ENCODE results near the gene SLC26A8. TPM values are rescaled to one million over a fixed set of nuclear protein-coding genes. Genes with fewer than 3 reads are reported as not detected.

SLC26A8 gene
- total RNA-seq, 1 experiment from 2014 or later = not detected

- Histone ChIP-seq H3K4me1 (ENCODE audit: control insufficient read depth, insufficient read depth, low read length) (no peaks in the 10 kb centered on the region), H3K27ac (ENCODE audit: low read length) (no peak overlapping the region), H3K27me3 (ENCODE audit: control insufficient read depth, insufficient read depth, low read length) (no peaks in the 10 kb centered on the region), H3K9me3 (ENCODE audit: control insufficient read depth, insufficient read depth, low read depth, low read length) (no peaks in the 10 kb centered on the region), H3K36me3 (ENCODE audit: control insufficient read depth, insufficient read depth, low read length) (no peaks in the 10 kb centered on the region), H3K4me3 (ENCODE audit: low read depth in 2 of 2, low read length in 2 of 2) (no peak overlapping the region)
- in situ Hi-C loops (cut with HindIII; ENCODE audit: low pct_unique_long_range_greater_than_20kb, low sequenced_read_pairs) (no loop called here), intact Hi-C loops (cut with micrococcal nuclease; ENCODE audit: unreplicated experiment) (no loop called here)
- TF ChIP-seq POLR2AphosphoS5 (IDR thresholded peaks at IDR 0.05; ENCODE audit: low read depth, low read length) (no peak), SIN3A (IDR thresholded peaks at IDR 0.05; ENCODE audit: borderline replicate concordance, insufficient read depth, low read depth, low read length) (no peak), TCF7L2 (IDR thresholded peaks at IDR 0.05; ENCODE audit: low read depth, low read length) (no peak), REST (IDR thresholded peaks at IDR 0.05; ENCODE audit: insufficient read depth in 1 of 2, low read depth in 2 of 2, low read length in 1 of 2) (no peak)
- TF ChIP-seq, protein P1, sequence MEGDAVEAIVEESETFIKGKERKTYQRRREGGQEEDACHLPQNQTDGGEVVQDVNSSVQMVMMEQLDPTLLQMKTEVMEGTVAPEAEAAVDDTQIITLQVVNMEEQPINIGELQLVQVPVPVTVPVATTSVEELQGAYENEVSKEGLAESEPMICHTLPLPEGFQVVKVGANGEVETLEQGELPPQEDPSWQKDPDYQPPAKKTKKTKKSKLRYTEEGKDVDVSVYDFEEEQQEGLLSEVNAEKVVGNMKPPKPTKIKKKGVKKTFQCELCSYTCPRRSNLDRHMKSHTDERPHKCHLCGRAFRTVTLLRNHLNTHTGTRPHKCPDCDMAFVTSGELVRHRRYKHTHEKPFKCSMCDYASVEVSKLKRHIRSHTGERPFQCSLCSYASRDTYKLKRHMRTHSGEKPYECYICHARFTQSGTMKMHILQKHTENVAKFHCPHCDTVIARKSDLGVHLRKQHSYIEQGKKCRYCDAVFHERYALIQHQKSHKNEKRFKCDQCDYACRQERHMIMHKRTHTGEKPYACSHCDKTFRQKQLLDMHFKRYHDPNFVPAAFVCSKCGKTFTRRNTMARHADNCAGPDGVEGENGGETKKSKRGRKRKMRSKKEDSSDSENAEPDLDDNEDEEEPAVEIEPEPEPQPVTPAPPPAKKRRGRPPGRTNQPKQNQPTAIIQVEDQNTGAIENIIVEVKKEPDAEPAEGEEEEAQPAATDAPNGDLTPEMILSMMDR (IDR thresholded peaks at IDR 0.05) = no peak
- no TSS peak for BruUV-seq (replicated peaks)
- ATAC-seq (no peak), DNase-seq (ENCODE audit: low read depth, low spot score) (no peak)
- ChIA-PET POLR2A (interaction anchor here (0.7 kb wide), 1 partner anchor 150 kb away, joined by 4 read pairs; no protein-coding TSS in a partner anchor), CTCF (no interaction called here)
These were observed 87.6 kb downstream of the SLC26A8 start for GRCh38 chr6:35936681-35937359.

DNA sequence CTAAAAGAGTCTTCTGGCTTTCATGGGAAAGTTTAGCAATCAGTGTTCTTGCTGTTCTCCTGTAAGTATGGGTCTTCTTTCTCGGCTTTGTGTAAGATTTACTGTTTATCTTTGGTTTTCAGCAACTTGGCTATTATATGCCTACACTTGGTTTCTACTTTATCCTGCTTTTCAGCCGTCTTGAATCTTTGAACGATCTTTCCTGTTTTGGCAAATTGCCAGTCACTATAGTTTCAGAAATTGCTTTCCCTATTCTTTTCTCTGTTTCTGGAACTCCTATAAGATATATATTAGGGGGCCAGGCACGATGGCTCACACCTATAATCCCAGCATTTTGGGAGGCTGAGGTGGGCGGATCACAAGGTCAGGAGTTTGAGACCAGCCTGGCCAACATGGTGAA is 89.0 kb downstream of the SLC26A8 start:
- TF ChIP-seq POLR2AphosphoS5 (IDR thresholded peaks at IDR 0.05; ENCODE audit: low read depth, low read length) = no peak
- Histone ChIP-seq H3K27me3 (ENCODE audit: control insufficient read depth, insufficient read depth, low read length) (no peaks in the 10 kb centered on the region), H3K4me1 (ENCODE audit: control insufficient read depth, insufficient read depth, low read length) (no peaks in the 10 kb centered on the region), H3K9me3 (ENCODE audit: control insufficient read depth, insufficient read depth, low read depth, low read length) (no peaks in the 10 kb centered on the region), H3K36me3 (ENCODE audit: control insufficient read depth, insufficient read depth, low read length) (no peaks in the 10 kb centered on the region), H3K27ac (ENCODE audit: low read length) (no peak overlapping the region), H3K4me3 (ENCODE audit: low read depth in 2 of 2, low read length in 2 of 2) (no peak overlapping the region)
- in situ Hi-C loops (cut with HindIII; ENCODE audit: low pct_unique_long_range_greater_than_20kb, low sequenced_read_pairs) (no loop called here), intact Hi-C loops (cut with micrococcal nuclease; ENCODE audit: unreplicated experiment) (no loop called here)
- no peak for ATAC-seq
- BruUV-seq (replicated peaks) = no TSS peak
- ChIA-PET CTCF (no interaction called here), POLR2A (no interaction called here)
- DNase-seq (ENCODE audit: low read depth, low spot score) = no peak

- Histone ChIP-seq H3K9me3 (ENCODE audit: control insufficient read depth, insufficient read depth, low read depth, low read length) (no peaks in the 10 kb centered on the region), H3K27me3 (ENCODE audit: control insufficient read depth, insufficient read depth, low read length) (no peaks in the 10 kb centered on the region), H3K36me3 (ENCODE audit: control insufficient read depth, insufficient read depth, low read length) (no peaks in the 10 kb centered on the region), H3K4me1 (ENCODE audit: control insufficient read depth, insufficient read depth, low read length) (no peaks in the 10 kb centered on the region), H3K4me3 (ENCODE audit: low read depth in 2 of 2, low read length in 2 of 2) (no peak overlapping the region), H3K27ac (ENCODE audit: low read length) (no peak overlapping the region)
- DNase-seq (ENCODE audit: low read depth, low spot score) (no peak), ATAC-seq (no peak)
- no TSS peak for BruUV-seq (replicated peaks)
- POLR2A ChIA-PET = no interaction called here
- intact Hi-C loops (cut with micrococcal nuclease; ENCODE audit: unreplicated experiment) = no loop called here
- in situ Hi-C loops (cut with HindIII; ENCODE audit: low pct_unique_long_range_greater_than_20kb, low sequenced_read_pairs) = no loop called here
- CTCF ChIA-PET = no interaction called here
- TF ChIP-seq SIN3A (IDR thresholded peaks at IDR 0.05; ENCODE audit: borderline replicate concordance, insufficient read depth, low read depth, low read length) = no peak
- TF ChIP-seq, protein P1 (IDR thresholded peaks at IDR 0.05) = no peak
- no peak for TF ChIP-seq TCF7L2 (IDR thresholded peaks at IDR 0.05; ENCODE audit: low read depth, low read length)
- TF ChIP-seq POLR2AphosphoS5 (IDR thresholded peaks at IDR 0.05; ENCODE audit: low read depth, low read length) = no peak
- TF ChIP-seq REST (IDR thresholded peaks at IDR 0.05; ENCODE audit: insufficient read depth in 1 of 2, low read depth in 2 of 2, low read length in 1 of 2) = no peak
These were observed 90.6 kb downstream of the SLC26A8 start for GRCh38 chr6:35933844-35934243.

Measured in Panc1 (cell line).